ENCODE measurements around the gene SMURF2.

- TF ChIP-seq, protein P1, sequence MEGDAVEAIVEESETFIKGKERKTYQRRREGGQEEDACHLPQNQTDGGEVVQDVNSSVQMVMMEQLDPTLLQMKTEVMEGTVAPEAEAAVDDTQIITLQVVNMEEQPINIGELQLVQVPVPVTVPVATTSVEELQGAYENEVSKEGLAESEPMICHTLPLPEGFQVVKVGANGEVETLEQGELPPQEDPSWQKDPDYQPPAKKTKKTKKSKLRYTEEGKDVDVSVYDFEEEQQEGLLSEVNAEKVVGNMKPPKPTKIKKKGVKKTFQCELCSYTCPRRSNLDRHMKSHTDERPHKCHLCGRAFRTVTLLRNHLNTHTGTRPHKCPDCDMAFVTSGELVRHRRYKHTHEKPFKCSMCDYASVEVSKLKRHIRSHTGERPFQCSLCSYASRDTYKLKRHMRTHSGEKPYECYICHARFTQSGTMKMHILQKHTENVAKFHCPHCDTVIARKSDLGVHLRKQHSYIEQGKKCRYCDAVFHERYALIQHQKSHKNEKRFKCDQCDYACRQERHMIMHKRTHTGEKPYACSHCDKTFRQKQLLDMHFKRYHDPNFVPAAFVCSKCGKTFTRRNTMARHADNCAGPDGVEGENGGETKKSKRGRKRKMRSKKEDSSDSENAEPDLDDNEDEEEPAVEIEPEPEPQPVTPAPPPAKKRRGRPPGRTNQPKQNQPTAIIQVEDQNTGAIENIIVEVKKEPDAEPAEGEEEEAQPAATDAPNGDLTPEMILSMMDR (IDR thresholded peaks at IDR 0.05): no peak
- no peak for TF ChIP-seq POLR2A (IDR thresholded peaks at IDR 0.05)
Measured at GRCh38 chr17:64630309-64631223, 31.5 kb downstream of the SMURF2 start.

All from breast epithelium (tissue), 3 donors.